Esophagus squamous epithelium (tissue), 4 donors: ENCODE data around the gene DEF6.

Experiments
- POLR2A ChIP-seq, 4 donors: fragments of 450-650 bp; IDR thresholded peaks; one replicate each; pipeline ENCODE4 v1.6.1; 2017; ENCODE audit warnings: antibody characterized with exemption in 4 of 4, mild to moderate bottlenecking in 4 of 4, moderate library complexity in 3 of 4
- TF ChIP-seq, protein P1 (sequence below), 6 experiments: fragments of 450-650 bp in 4 of 6; fragments of 200-600 bp in 2 of 6; sonication (generic) in 2 of 6; IDR thresholded peaks; one replicate each; pipeline ENCODE4 v1.5.1; 2016 to 2019; ENCODE audit warnings: antibody characterized with exemption in 6 of 6, mild to moderate bottlenecking in 4 of 6, moderate library complexity in 4 of 6

DNA sequence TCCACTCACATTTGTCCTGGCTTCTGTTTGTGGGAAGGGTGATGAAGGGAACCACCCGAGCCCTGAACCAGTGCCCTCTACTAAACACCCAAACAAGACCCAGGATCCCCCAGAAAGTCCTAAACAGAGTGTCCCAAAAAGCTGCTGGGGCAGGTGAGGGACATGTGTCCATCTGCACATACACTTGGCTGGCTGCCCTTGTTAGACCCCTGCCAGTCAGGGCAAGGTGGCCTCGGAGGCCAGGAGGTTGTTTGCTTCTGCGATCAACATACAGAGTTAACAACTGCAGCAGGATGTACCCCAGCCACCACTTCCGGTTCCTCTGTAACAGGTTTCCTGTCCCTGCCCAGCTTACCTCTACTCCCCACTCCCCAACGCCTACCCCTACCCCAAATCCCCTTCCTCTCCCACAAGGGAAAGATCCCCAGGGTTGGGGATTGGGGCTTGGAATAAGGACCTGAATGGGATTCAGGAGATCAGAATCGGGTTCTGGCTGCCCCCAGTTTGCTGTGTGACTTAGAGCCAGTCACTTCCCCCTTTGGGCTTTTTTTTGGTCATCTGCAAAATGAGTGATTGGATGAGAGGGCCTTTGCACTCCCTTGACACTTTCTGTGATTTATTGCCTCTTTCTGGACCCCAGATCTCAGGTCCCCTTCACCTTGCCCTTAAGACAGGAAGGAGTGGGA lies 13.9 kb downstream of the DEF6 start:
- no peak for TF ChIP-seq POLR2A (IDR thresholded peaks at IDR 0.05)
- TF ChIP-seq, protein P1, sequence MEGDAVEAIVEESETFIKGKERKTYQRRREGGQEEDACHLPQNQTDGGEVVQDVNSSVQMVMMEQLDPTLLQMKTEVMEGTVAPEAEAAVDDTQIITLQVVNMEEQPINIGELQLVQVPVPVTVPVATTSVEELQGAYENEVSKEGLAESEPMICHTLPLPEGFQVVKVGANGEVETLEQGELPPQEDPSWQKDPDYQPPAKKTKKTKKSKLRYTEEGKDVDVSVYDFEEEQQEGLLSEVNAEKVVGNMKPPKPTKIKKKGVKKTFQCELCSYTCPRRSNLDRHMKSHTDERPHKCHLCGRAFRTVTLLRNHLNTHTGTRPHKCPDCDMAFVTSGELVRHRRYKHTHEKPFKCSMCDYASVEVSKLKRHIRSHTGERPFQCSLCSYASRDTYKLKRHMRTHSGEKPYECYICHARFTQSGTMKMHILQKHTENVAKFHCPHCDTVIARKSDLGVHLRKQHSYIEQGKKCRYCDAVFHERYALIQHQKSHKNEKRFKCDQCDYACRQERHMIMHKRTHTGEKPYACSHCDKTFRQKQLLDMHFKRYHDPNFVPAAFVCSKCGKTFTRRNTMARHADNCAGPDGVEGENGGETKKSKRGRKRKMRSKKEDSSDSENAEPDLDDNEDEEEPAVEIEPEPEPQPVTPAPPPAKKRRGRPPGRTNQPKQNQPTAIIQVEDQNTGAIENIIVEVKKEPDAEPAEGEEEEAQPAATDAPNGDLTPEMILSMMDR (IDR thresholded peaks at IDR 0.05): no peak
